ENCODE data around the gene TCP11X2. TPM values are rescaled to one million over a fixed set of nuclear protein-coding genes. Genes with fewer than 3 reads are reported as not detected.
"Not testable (repeated sequence)": the region's sequence is repeated elsewhere in the genome, so short reads cannot be mapped to it uniquely, and the experiment has no call there.

The TCP11X2 gene
- total RNA-seq, 2 donors from 2014 or later = 0.40 TPM; not detected in 1

DNA sequence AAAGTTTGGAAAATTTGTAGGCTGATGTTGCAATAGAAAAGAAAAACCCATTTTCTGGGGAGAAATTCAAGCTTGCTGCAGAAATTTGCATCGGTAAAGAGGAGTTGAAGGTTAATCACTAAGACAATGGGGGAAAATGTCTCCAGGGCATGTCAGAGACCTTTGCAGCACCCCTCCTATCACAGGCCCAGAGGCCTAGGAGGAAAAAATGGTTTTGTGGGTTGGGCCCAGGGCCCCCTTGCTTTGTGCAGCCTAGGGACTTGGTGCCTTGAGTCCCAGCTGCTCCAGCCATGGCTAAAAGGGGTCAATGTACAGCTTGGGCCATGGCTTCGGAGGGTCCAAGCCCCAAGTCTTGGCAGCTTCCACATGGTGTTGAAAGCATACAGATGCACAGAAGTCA is 27.1 kb upstream of the TCP11X2 start:
- H3K27ac ChIP-seq = no peak overlapping the region
- no peaks in the 10 kb centered on the region for H3K36me3 ChIP-seq
- H3K9me3 ChIP-seq = no peaks in the 10 kb centered on the region
- no peak for TF ChIP-seq POLR2A (IDR thresholded peaks at IDR 0.05)
- TF ChIP-seq, protein P1, sequence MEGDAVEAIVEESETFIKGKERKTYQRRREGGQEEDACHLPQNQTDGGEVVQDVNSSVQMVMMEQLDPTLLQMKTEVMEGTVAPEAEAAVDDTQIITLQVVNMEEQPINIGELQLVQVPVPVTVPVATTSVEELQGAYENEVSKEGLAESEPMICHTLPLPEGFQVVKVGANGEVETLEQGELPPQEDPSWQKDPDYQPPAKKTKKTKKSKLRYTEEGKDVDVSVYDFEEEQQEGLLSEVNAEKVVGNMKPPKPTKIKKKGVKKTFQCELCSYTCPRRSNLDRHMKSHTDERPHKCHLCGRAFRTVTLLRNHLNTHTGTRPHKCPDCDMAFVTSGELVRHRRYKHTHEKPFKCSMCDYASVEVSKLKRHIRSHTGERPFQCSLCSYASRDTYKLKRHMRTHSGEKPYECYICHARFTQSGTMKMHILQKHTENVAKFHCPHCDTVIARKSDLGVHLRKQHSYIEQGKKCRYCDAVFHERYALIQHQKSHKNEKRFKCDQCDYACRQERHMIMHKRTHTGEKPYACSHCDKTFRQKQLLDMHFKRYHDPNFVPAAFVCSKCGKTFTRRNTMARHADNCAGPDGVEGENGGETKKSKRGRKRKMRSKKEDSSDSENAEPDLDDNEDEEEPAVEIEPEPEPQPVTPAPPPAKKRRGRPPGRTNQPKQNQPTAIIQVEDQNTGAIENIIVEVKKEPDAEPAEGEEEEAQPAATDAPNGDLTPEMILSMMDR (IDR thresholded peaks at IDR 0.05) = no peak
- TF ChIP-seq POLR2AphosphoS5 (IDR thresholded peaks at IDR 0.05) = no peak
- intact Hi-C loops (cut with DNase I) = no loop called here
- no peaks in the 10 kb centered on the region for H3K27me3 ChIP-seq (replicated peaks; ENCODE audit: insufficient read depth)
- WGBS = 100% methylated on average over 2 of the region's 2 CpGs
- no peak for DNase-seq (ENCODE audit: low spot score)
- no peak overlapping the region for H3K4me3 ChIP-seq
- H3K4me1 ChIP-seq (replicated peaks) = no peaks in the 10 kb centered on the region

DNA sequence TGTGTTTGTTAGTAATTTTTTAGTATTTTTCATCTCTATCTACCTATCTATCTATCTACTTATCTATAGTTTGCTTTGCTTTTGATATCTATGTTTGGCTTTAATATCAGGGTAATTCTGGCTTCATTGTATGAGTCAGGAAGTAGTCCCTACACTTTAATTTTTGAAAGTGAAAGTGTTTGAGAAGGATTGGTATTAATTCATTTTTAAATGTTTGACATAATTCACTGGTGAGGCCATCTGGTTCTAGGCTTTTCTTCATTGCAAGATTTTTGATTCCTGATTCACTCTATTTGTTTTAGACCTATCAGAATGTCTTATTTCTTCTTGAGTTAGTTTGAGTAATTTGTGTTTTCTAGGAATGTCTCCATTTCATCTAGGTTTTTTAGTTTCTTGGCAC is 20.2 kb upstream of the TCP11X2 start:
- no peaks in the 10 kb centered on the region for H3K27me3 ChIP-seq (replicated peaks; ENCODE audit: insufficient read depth)
- no peak overlapping the region for H3K4me3 ChIP-seq
- no peaks in the 10 kb centered on the region for H3K9me3 ChIP-seq
- TF ChIP-seq, protein P1 (IDR thresholded peaks at IDR 0.05) = no peak
- TF ChIP-seq POLR2AphosphoS5 (IDR thresholded peaks at IDR 0.05) (no peak), POLR2A (IDR thresholded peaks at IDR 0.05) (no peak)
- intact Hi-C loops (cut with DNase I) = no loop called here
- DNase-seq (ENCODE audit: low spot score) = no peak
- no peak overlapping the region for H3K27ac ChIP-seq
- H3K4me1 ChIP-seq (replicated peaks) = no peaks in the 10 kb centered on the region
- no peaks in the 10 kb centered on the region for H3K36me3 ChIP-seq

DNA sequence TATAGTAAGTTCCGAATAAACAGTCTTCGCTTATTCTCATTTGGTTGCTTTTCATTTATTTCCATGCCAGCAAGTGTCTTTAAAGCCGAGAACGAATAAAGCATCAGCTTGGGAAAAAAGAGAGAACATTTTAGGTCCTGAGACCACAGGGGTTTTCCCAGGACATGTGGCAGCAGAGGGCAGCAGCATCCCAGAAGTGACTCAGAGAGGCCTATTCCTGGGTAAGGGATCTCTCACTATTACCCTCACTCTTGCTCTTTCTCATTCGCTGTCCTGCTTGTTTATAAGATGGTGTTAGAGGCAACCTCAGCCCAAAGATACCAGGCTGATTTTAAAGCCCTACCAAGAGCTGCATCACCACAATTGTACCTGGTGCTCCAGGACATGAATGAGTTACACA is 7.2 kb upstream of the TCP11X2 start:
- H3K4me1 ChIP-seq (replicated peaks); H3K27ac ChIP-seq; H3K27me3 ChIP-seq (replicated peaks; ENCODE audit: insufficient read depth); H3K36me3 ChIP-seq; intact Hi-C loops (cut with DNase I); H3K9me3 ChIP-seq; H3K4me3 ChIP-seq; DNase-seq (ENCODE audit: low spot score): not testable (repeated sequence)
- WGBS = 10% methylated on average over 2 of the region's 5 CpGs

DNA sequence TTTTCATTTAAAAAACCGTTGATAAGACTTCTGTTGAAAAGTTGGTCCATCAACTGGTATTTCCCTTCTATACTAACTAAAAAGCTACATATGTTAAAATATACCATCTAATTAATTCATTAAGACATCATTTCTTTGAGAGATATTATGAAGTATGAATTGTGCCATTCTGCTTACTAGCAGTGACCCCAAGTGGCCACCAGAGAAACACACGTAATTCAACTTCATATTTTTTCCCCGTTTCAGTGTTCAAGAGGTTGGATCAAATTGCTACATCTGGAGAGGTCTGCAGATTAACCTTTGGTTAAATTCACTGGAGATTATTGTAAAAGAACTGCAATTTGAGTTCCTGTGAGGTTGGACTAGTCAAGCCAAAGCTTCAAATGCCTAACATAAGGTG is 1.4 kb downstream of the TCP11X2 start:
- no CpG with 5 or more reads among the region's 3 CpGs for WGBS
- H3K4me3 ChIP-seq; H3K27me3 ChIP-seq (replicated peaks; ENCODE audit: insufficient read depth); DNase-seq (ENCODE audit: low spot score); H3K9me3 ChIP-seq; H3K4me1 ChIP-seq (replicated peaks); H3K36me3 ChIP-seq; intact Hi-C loops (cut with DNase I); H3K27ac ChIP-seq: not testable (repeated sequence)

DNA sequence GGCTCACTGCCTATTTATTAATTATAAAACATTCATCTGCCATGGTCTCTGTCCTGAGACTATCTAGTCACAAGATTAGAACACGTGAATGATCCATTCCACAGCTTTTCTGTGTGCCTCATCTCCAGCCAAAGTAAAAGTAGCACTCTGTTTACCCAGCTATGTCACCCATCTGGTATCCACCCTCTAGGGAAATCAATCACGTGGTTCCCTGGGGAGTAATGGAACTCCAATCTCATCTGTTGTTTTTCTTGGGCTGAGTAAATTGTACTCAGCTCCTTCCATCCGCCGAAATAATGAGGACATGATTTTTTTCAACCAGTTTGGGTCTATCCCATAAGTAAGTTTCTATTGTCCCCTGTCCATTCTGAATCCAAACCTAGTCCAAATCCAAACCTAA is 13.0 kb downstream of the TCP11X2 start:
- H3K4me3 ChIP-seq; intact Hi-C loops (cut with DNase I); H3K27me3 ChIP-seq (replicated peaks; ENCODE audit: insufficient read depth); H3K27ac ChIP-seq; DNase-seq (ENCODE audit: low spot score); H3K9me3 ChIP-seq; H3K4me1 ChIP-seq (replicated peaks); H3K36me3 ChIP-seq: not testable (repeated sequence)
- no CpG with 5 or more reads among the region's 4 CpGs for WGBS

DNA sequence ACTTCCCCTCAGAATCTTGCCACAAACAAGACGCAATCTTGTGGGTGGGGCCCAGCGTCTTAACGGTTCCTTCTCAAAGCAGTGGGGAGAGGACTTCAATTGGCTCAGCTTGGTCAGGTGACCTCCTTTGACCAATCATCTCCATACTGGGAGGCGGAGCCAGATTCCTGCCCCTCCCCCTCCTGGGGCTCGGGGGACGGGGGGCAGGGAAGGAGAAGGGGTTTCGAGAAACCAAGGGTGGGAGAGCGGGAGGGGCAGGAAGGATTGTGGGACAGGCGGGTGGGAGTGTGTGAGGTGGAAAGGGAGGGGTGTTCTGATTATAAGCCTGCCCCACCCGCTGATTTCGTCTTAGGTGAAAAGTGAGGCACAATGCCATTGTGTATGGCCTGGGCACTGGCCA is 31.7 kb downstream of the TCP11X2 start, which contains the start of gene NXF2B:
Gene NXF2B (minus strand): TSS at position 101 of the 400 bp plus-strand sequence. CDS start 59,972 bp downstream, outside the sequence.
- H3K36me3 ChIP-seq; H3K9me3 ChIP-seq; H3K4me3 ChIP-seq; H3K27ac ChIP-seq; H3K4me1 ChIP-seq (replicated peaks); intact Hi-C loops (cut with DNase I); H3K27me3 ChIP-seq (replicated peaks; ENCODE audit: insufficient read depth); DNase-seq (ENCODE audit: low spot score): not testable (repeated sequence)
- no CpG with 5 or more reads among the region's 11 CpGs for WGBS

DNA sequence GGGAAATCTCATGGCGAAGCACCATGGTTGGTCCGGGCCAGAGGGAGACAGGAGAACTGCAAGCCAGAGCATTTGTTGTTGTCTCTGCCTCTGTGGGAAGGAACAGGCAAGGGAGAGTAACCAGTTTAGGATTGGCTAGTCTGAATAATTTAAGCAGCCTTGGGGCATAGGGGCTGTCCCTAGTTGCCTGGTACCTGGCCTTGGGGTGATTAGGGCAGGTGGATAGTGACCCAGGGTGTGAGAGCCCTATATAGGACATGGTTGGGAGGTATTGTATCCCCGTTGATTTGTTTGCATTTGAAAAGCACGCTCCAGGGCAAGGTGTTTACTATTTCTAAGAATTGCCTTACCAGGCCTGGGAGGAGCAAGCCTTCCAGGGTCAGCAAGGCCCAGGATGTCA is 57.1 kb downstream of the TCP11X2 start:
- intact Hi-C loops (cut with DNase I); H3K4me3 ChIP-seq; H3K27me3 ChIP-seq (replicated peaks; ENCODE audit: insufficient read depth); H3K27ac ChIP-seq; H3K36me3 ChIP-seq; H3K4me1 ChIP-seq (replicated peaks); DNase-seq (ENCODE audit: low spot score); H3K9me3 ChIP-seq: not testable (repeated sequence)
- WGBS = no CpG with 5 or more reads among the region's 4 CpGs

Other genes with a start within 250 kb of the TCP11X2 start
- gene NXF2, start 224.6 kb downstream of the TCP11X2 start, total RNA-seq = 1 to 10 TPM in 1 of 2 donors, not detected in 1; 8.7 TPM
- not detected for gene NXF2B, start 31.8 kb downstream of the TCP11X2 start, total RNA-seq
- 10 to 100 TPM in 1 of 2 donors, 1 to 10 TPM in 1; 4.8 to 15.7 TPM for gene TMSB15A, start 44.9 kb upstream of the TCP11X2 start, total RNA-seq
- 10 to 100 TPM; 18.6 to 32.7 TPM for gene ARMCX5, start 127.7 kb upstream of the TCP11X2 start, total RNA-seq
- gene GPRASP1, start 179.7 kb upstream of the TCP11X2 start, total RNA-seq = 10 to 100 TPM in 1 of 2 donors, 1 to 10 TPM in 1; 8.9 to 15.8 TPM
- 10 to 100 TPM; 14.1 to 15.8 TPM for gene GPRASP2, start 240.6 kb upstream of the TCP11X2 start, total RNA-seq
- gene GPRASP3, start 248.9 kb upstream of the TCP11X2 start, total RNA-seq = 1 to 10 TPM; 4.4 to 5.9 TPM